ENCODE measurements around the gene FCAMR. TPM values are rescaled to one million over a fixed set of nuclear protein-coding genes. Genes with fewer than 3 reads are reported as not detected.

The FCAMR gene
- polyA plus RNA-seq, 1 donor (not counting 4 experiments of a cell fraction or from before 2014, with no cell fraction given): not detected

DNA sequence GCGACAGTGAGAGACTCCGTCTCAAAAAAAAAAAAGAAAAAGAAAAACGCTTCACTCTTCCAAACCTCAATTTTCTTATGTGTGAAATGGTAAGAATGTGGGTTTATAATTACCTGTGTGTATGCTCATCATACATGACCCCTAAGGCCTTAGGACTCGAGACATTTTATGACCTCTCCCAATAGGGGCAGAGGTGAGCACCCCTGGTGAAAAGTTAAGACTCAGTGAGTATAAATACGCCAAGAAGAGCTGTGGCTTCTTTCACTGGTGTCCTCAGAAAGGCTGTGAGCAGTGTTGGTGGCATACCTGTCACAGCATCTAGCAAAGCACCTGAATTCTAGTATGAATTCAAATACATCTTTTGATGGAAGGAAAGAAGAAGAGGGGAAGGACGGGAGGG is 40.7 kb downstream of the FCAMR start:
- no peak for TF ChIP-seq CTCF (optimal IDR thresholded peaks at IDR 0.05 in 1 of 3, IDR thresholded peaks at IDR 0.05 in 1 of 3, conservative IDR thresholded peaks at IDR 0.05 in 1 of 3; ENCODE audit: extremely low read depth in 1 of 3, insufficient read depth in 2 of 3, low read length in 3 of 3)
- no peak for TF ChIP-seq EZH2 (IDR thresholded peaks at IDR 0.05; ENCODE audit: low read length)
- H3K36me3 ChIP-seq (ENCODE audit: control insufficient read depth in 2 of 2, extremely low read depth in 1 of 2, insufficient read depth in 2 of 2, low read length in 2 of 2): no peaks in the 10 kb centered on the region

GRCh38 chr1:206926286-206926685 is 44.0 kb downstream of the FCAMR start:
- no peak overlapping the region for H3K9ac ChIP-seq (ENCODE audit: control insufficient read depth, extremely low read depth, insufficient read depth, low read length)
- no peak for DNase-seq (ENCODE audit: low read depth, low spot score)
- no peak overlapping the region for H3K27ac ChIP-seq (ENCODE audit: control insufficient read depth, insufficient read depth, low read length)
- no peak overlapping the region for H2AFZ ChIP-seq (ENCODE audit: control insufficient read depth, low read length)
- no peaks in the 10 kb centered on the region for H3K79me2 ChIP-seq (ENCODE audit: control insufficient read depth, insufficient read depth, low read length)
- no peaks in the 10 kb centered on the region for H3K9me3 ChIP-seq (ENCODE audit: control insufficient read depth, low read depth, low read length)
- TF ChIP-seq CTCF (optimal IDR thresholded peaks at IDR 0.05 in 1 of 3, IDR thresholded peaks at IDR 0.05 in 1 of 3, conservative IDR thresholded peaks at IDR 0.05 in 1 of 3; ENCODE audit: extremely low read depth in 1 of 3, insufficient read depth in 2 of 3, low read length in 3 of 3) (no peak), EZH2 (IDR thresholded peaks at IDR 0.05; ENCODE audit: low read length) (no peak)
- H4K20me1 ChIP-seq (ENCODE audit: control insufficient read depth, extremely low read depth, insufficient read depth, low read length): no peaks in the 10 kb centered on the region
- dilution Hi-C loops (cut with MboI; ENCODE audit: extremely low pct_ligation_motif_present, low sequenced_read_pairs): loop anchor here (10.0 kb wide), 1 partner anchor 59 kb away; no protein-coding TSS in a partner anchor
- no peak overlapping the region for H3K4me3 ChIP-seq (ENCODE audit: control insufficient read depth in 2 of 3, extremely low read depth in 1 of 3, insufficient read depth in 2 of 3, low read depth in 1 of 3, low read length in 3 of 3)
- no peak overlapping the region for H3K4me2 ChIP-seq (ENCODE audit: control insufficient read depth, extremely low read depth, insufficient read depth, low read depth, low read length)
- no peak for FAIRE-seq
- H3K4me1 ChIP-seq (ENCODE audit: control insufficient read depth, extremely low read depth, insufficient read depth, low read length): no peaks in the 10 kb centered on the region
- H3K27me3 ChIP-seq (ENCODE audit: control insufficient read depth, extremely low read depth, insufficient read depth, low read length): no peaks in the 10 kb centered on the region
- no peaks in the 10 kb centered on the region for H3K36me3 ChIP-seq (ENCODE audit: control insufficient read depth in 2 of 2, extremely low read depth in 1 of 2, insufficient read depth in 2 of 2, low read length in 2 of 2)
- no peaks in the 10 kb centered on the region for H3K9me1 ChIP-seq (ENCODE audit: control insufficient read depth, extremely low read depth, insufficient read depth, low read length)

More for the DNA sequence above, 40.7 kb downstream of the FCAMR start:
- dilution Hi-C loops (cut with MboI; ENCODE audit: extremely low pct_ligation_motif_present, low sequenced_read_pairs): loop anchor here (10.0 kb wide), 1 partner anchor 55 kb away; no protein-coding TSS in a partner anchor
- Histone ChIP-seq H3K9ac (ENCODE audit: control insufficient read depth, extremely low read depth, insufficient read depth, low read length) (no peak overlapping the region), H3K4me2 (ENCODE audit: control insufficient read depth, extremely low read depth, insufficient read depth, low read depth, low read length) (no peak overlapping the region), H3K27ac (ENCODE audit: control insufficient read depth, insufficient read depth, low read length) (no peak overlapping the region), H3K79me2 (ENCODE audit: control insufficient read depth, insufficient read depth, low read length) (no peaks in the 10 kb centered on the region), H3K4me3 (ENCODE audit: control insufficient read depth in 2 of 3, extremely low read depth in 1 of 3, insufficient read depth in 2 of 3, low read depth in 1 of 3, low read length in 3 of 3) (no peak overlapping the region), H3K9me3 (ENCODE audit: control insufficient read depth, low read depth, low read length) (no peaks in the 10 kb centered on the region), H2AFZ (ENCODE audit: control insufficient read depth, low read length) (no peak overlapping the region), H4K20me1 (ENCODE audit: control insufficient read depth, extremely low read depth, insufficient read depth, low read length) (no peaks in the 10 kb centered on the region), H3K4me1 (ENCODE audit: control insufficient read depth, extremely low read depth, insufficient read depth, low read length) (no peaks in the 10 kb centered on the region), H3K9me1 (ENCODE audit: control insufficient read depth, extremely low read depth, insufficient read depth, low read length) (no peaks in the 10 kb centered on the region), H3K27me3 (ENCODE audit: control insufficient read depth, extremely low read depth, insufficient read depth, low read length) (no peaks in the 10 kb centered on the region)
- FAIRE-seq (no peak), DNase-seq (ENCODE audit: low read depth, low spot score) (no peak)

Measured in keratinocyte (primary cell).